ENCODE measurements around the gene PLLP.

DNA sequence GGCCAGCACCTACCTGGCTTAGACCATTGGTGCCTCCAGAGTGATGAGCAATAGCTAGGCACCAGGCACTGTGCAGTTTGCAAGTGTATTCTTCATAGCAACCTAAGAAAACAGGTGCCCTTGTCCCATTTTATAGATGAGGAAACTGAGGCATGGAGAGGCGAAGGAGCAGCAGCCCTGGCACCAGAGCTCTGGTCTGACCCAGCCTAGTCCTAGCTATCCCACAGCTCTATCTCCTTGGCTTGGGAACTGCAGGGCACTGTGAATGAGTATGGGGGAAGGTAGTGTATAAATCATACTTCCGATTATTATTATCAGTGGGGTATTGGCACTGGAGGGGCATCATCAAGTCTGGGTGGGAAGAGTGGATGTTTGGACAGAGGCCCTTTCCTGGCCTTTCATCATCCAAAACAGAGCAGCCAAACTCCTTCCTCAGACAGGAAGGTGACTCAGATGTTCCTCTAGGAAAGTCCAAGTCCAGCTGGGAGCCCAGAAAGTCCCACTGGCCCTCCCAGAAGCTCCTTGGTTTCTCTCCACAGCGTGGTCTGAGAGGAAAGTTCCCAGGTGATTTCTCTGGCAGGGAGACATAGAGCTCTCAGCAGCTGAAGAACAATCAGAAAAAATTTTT is 32.0 kb upstream of the PLLP start:
- no peak for TF ChIP-seq CTCF (IDR thresholded peaks at IDR 0.05)
- TF ChIP-seq POLR2A (IDR thresholded peaks at IDR 0.05) = no peak

All from prostate gland (tissue), 2 donors.